Colonic mucosa (tissue), 4 donors: Measurements from ENCODE around the gene FETUB. TPM values are rescaled to one million over a fixed set of nuclear protein-coding genes. Genes with fewer than 3 reads are reported as not detected.

ENCODE experiments used
- DNase-seq: peaks from one replicate; pipeline ENCODE4 v3.0.0-alpha.2; 2020
- H3K27ac ChIP-seq: fragments of 200-600 bp; one replicate; pipeline ENCODE4 v1.8.0; 2021
- H3K27me3 ChIP-seq: fragments of 200-600 bp; one replicate; pipeline ENCODE4 v1.8.0; 2021
- H3K36me3 ChIP-seq: fragments of 200-600 bp; one replicate; pipeline ENCODE4 v1.8.0; 2021
- H3K4me1 ChIP-seq: fragments of 200-600 bp; one replicate; pipeline ENCODE4 v1.8.0; 2021; ENCODE audit warnings: mild to moderate bottlenecking
- H3K4me3 ChIP-seq: fragments of 200-600 bp; one replicate; pipeline ENCODE4 v1.8.0; 2021
- H3K9ac ChIP-seq, 2 donors: one replicate each; pipeline ENCODE4 v1.7.0; 2013; ENCODE audit warnings: control low read depth in 2 of 2, low read depth in 2 of 2, low read length in 2 of 2
- H3K9me3 ChIP-seq: fragments of 200-600 bp; one replicate; pipeline ENCODE4 v1.8.0; 2021
- CTCF ChIP-seq: fragments of 200-600 bp; IDR thresholded peaks from one replicate; pipeline ENCODE4 v1.8.0; 2022; ENCODE audit warnings: antibody characterized with exemption, mild to moderate bottlenecking
- intact Hi-C: fragments of 100-400 bp; cut with DNase I; formaldehyde crosslinking; loops from one replicate; pipeline ENCODE4 v1.14.1; 2022
- total RNA-seq, 2 donors: library from RNA; stranded (reverse); fragmentation: NEBNext Ultra II Directional in 1 of 2; extraction: Animal tissue kit (Norgen Biotek cat#: 25700) in 1 of 2; gene quantifications; one replicate each; pipeline ENCODE4 v1.2.1, GENCODE V29; 2021
- donor health status: healthy.
- donor health status: DM: no; HTN: no; CAD: no.
- donor health status: DM: no; HTN: no; CAD: no.

FETUB gene
- total RNA-seq, 2 donors from 2014 or later, result 0.22 to 0.27 TPM

DNA sequence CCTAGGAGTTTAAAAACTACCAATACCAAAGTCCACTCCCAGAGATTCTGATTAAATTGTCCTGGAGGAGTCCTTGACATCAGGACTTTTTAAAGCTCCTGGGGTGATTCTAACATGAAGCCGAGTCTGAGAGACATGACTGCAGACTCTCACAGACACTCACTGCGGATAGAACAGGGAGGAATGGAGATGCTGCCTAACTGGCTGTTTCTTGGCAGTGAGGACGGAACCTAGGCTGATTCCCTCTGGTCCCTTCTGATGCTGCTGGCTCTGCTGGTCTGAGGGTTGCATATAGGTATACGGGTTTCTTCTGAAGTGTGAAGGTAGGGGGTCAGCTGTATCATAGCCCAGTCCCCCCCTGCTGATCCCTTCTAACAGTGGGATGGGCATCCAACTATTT, 24.3 kb downstream of the FETUB start:
- Histone ChIP-seq H3K36me3 (no peaks in the 10 kb centered on the region), H3K27me3 (no peaks in the 10 kb centered on the region), H3K27ac (no peak overlapping the region), H3K4me1 (no peaks in the 10 kb centered on the region), H3K9me3 (no peaks in the 10 kb centered on the region), H3K4me3 (no peak overlapping the region), H3K9ac (no peak overlapping the region)
- no peak for DNase-seq
- no peak for TF ChIP-seq CTCF
- intact Hi-C loops, result no loop called here

GRCh38 chr3:186665625-186666188, 25.5 kb downstream of the FETUB start, which contains the start of gene HRG:
HRG (plus strand) TSS chr3:186666014; CDS start chr3:186666032, 18 bp downstream.
- intact Hi-C loops, result no loop called here
- H3K9me3 ChIP-seq, result no peaks in the 10 kb centered on the region
- no peak within 1 kb of the TSS for H3K4me3 ChIP-seq
- no peak within 1 kb of the TSS for H3K27ac ChIP-seq
- DNase-seq, result no peak
- no peak for TF ChIP-seq CTCF
- no peaks in the 10 kb centered on the region for H3K4me1 ChIP-seq
- no peaks in the 10 kb centered on the region for H3K27me3 ChIP-seq
- H3K9ac ChIP-seq, result no peak within 1 kb of the TSS
- H3K36me3 ChIP-seq, result no peaks in the 10 kb centered on the region

DNA sequence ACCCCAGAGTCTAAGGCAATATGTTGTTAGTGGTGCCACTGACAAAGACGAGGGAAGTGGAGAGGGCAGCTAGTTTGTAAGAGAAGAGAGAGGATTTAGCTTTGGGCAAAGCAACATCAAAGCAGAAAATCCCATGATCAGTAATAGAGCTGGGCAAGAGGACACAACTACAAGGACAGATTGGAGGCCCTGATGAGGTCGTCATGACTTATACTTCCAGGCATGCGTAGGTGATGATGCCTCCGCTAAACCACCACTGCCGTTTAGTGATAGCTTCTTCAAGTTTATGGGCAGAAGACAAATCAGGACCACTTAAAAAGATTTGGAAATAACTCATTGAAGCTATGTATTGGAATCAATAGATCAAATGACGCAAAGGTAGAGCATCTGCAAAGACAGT, 28.2 kb downstream of the FETUB start:
- H3K27ac ChIP-seq, result no peak overlapping the region
- intact Hi-C loops, result no loop called here
- no peaks in the 10 kb centered on the region for H3K27me3 ChIP-seq
- no peak overlapping the region for H3K9ac ChIP-seq
- H3K36me3 ChIP-seq, result no peaks in the 10 kb centered on the region
- no peak overlapping the region for H3K4me3 ChIP-seq
- TF ChIP-seq CTCF, result no peak
- no peaks in the 10 kb centered on the region for H3K4me1 ChIP-seq
- no peaks in the 10 kb centered on the region for H3K9me3 ChIP-seq
- no peak for DNase-seq

- TF ChIP-seq CTCF, result no peak
Observed at GRCh38 chr3:186669378-186670084, 29.3 kb downstream of the FETUB start.

DNA sequence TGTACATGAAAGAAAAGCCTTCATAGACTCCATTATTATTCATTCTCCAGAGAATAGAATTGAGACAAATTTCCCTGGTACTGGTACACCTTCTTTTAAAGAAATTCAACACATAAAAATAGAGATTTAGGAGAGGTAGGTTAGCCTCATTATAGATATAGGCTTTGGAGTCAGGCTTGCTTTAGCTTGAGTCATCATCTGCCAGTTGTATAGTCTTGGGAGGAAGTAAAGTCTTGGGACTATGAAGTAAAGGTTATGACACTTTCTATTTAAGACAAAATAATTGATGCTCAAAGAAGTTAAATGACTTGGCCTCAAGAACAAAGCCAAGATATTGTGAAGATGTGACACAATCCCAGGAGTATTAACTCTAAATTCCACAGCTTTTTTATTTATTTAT, 30.0 kb downstream of the FETUB start:
- H3K9ac ChIP-seq, result no peak overlapping the region
- H3K4me1 ChIP-seq, result no peaks in the 10 kb centered on the region
- H3K36me3 ChIP-seq, result no peaks in the 10 kb centered on the region
- H3K27me3 ChIP-seq, result no peaks in the 10 kb centered on the region
- no peak overlapping the region for H3K4me3 ChIP-seq
- no peak for TF ChIP-seq CTCF
- intact Hi-C loops, result no loop called here
- no peaks in the 10 kb centered on the region for H3K9me3 ChIP-seq
- H3K27ac ChIP-seq, result no peak overlapping the region
- DNase-seq, result no peak

More at GRCh38 chr3:186669378-186670084, 29.3 kb downstream of the FETUB start:
- Histone ChIP-seq H3K9me3 (no peaks in the 10 kb centered on the region), H3K27ac (no peak overlapping the region), H3K4me1 (no peaks in the 10 kb centered on the region), H3K4me3 (no peak overlapping the region), H3K27me3 (no peaks in the 10 kb centered on the region), H3K36me3 (no peaks in the 10 kb centered on the region), H3K9ac (no peak overlapping the region)
- intact Hi-C loops, result no loop called here
- DNase-seq, result no peak
